Vagina (tissue), 2 donors: ENCODE results near the gene IL18.

Experiments
- CTCF ChIP-seq, 3 experiments: fragments of 450-650 bp in 2 of 3; fragments of 200-600 bp in 1 of 3; sonication (generic) in 1 of 3; IDR thresholded peaks; one replicate each; pipeline ENCODE4 v1.5.1; 2017 to 2019; ENCODE audit warnings: antibody characterized with exemption in 3 of 3, mild to moderate bottlenecking in 2 of 3, moderate library complexity in 2 of 3
- POLR2A ChIP-seq, 2 donors: fragments of 450-650 bp; IDR thresholded peaks; one replicate each; pipeline ENCODE4 v1.6.1; 2017; ENCODE audit warnings: antibody characterized with exemption in 2 of 2, mild to moderate bottlenecking in 2 of 2, moderate library complexity in 2 of 2

- TF ChIP-seq CTCF (IDR thresholded peaks at IDR 0.05) (no peak), POLR2A (IDR thresholded peaks at IDR 0.05) (no peak)
Measured at GRCh38 chr11:112096194-112096593, 67.7 kb downstream of the IL18 start.
